GM20000 (cell line): Measurements from ENCODE around the gene SYNGR4.

Experiments
- DNase-seq: peaks from one replicate; pipeline ENCODE4 v3.0.0; 2012; ENCODE audit warnings: low spot score
- CTCF ChIP-seq: IDR thresholded peaks from 2 replicates; pipeline ENCODE4 v1.5.1; 2012; ENCODE audit warnings: mild to moderate bottlenecking, control low read depth; ENCODE audit errors: extremely low read depth, missing control alignments

SYNGR4 gene

GRCh38 chr19:48325265-48325910 is 38.8 kb upstream of the SYNGR4 start, which contains the start of gene EMP3:
EMP3 (plus strand) TSS chr19:48325552; CDS start chr19:48326845, 1,293 bp downstream.
- TF ChIP-seq CTCF, result no peak
- DNase-seq, result peak; percentile 75

GRCh38 chr19:48329167-48329891 is 34.8 kb upstream of the SYNGR4 start:
- DNase-seq, result peak; percentile 39

GRCh38 chr19:48330012-48330681 is 34.0 kb upstream of the SYNGR4 start:
- no peak for TF ChIP-seq CTCF
- peak; percentile 75 for DNase-seq

More at GRCh38 chr19:48329167-48329891, 34.8 kb upstream of the SYNGR4 start:
- no peak for TF ChIP-seq CTCF

GRCh38 chr19:48332351-48332661 is 31.9 kb upstream of the SYNGR4 start:
- DNase-seq, result no peak
- no peak for TF ChIP-seq CTCF

- DNase-seq, result peak; percentile 95
- TF ChIP-seq CTCF, result no peak
These were observed 31.3 kb upstream of the SYNGR4 start for GRCh38 chr19:48332662-48333466.

- peak; percentile 95 for DNase-seq
- TF ChIP-seq CTCF, result peak; percentile 94
These were observed 30.4 kb upstream of the SYNGR4 start for GRCh38 chr19:48333467-48334384.
